Pancreas (tissue), 10 donors: Measurements from ENCODE around the gene ORM1. TPM values are rescaled to one million over a fixed set of nuclear protein-coding genes. Genes with fewer than 3 reads are reported as not detected.

Source experiments
- ATAC-seq, 4 donors: fragments of 200-7000 bp; cut with Tn5 transposase; one replicate each; pipeline versions ENCODE4 v1.8.0 to v1.9.1; 2020; ENCODE audit warnings: mild to moderate bottlenecking in 4 of 4, moderate library complexity in 4 of 4
- DNase-seq, 6 donors: peaks; one replicate each; pipeline ENCODE4 v3.0.0-alpha.2; 2020
- FAIRE-seq: peaks from 2 replicates; lab custom pipeline; 2012; peaks lifted over from hg19 to GRCh38; lab: Jason Lieb, UNC
- H3K27ac ChIP-seq, 4 donors: fragments of 200-600 bp; sonication (generic); 1 replicate in 3 of 4; 2 replicates in 1 of 4; pipeline versions ENCODE4 v1.5.0 to v1.8.0; 2020
- H3K27me3 ChIP-seq, 4 donors: fragments of 200-600 bp; one replicate each; pipeline ENCODE4 v1.8.0; 2021
- H3K36me3 ChIP-seq, 3 donors: fragments of 200-600 bp; sonication (generic) in 1 of 3; one replicate each; pipeline versions ENCODE4 v1.5.0 to v1.8.0; 2020 to 2021
- H3K4me1 ChIP-seq, 3 donors: fragments of 200-600 bp; one replicate each; pipeline ENCODE4 v1.8.0; 2021
- H3K4me3 ChIP-seq, 4 donors: fragments of 200-600 bp; sonication (generic) in 2 of 4; one replicate each; pipeline versions ENCODE4 v1.5.0 to v1.8.0; 2020 to 2021
- H3K9me3 ChIP-seq, 4 donors: fragments of 200-600 bp; one replicate each; pipeline ENCODE4 v1.8.0; 2021
- WGBS, 2 donors: extraction: QIAGEN DNeasy Blood & Tissue Kit; methylation state at CpG; one replicate each; pipeline ENCODE4 v1.1.7; 2013; 5-methylcytosine and 5-hydroxymethylcytosine counted together
- intact Hi-C, 3 donors: fragments of 100-400 bp; cut with DNase I; formaldehyde crosslinking; loops; one replicate each; pipeline versions ENCODE4 v1.11.1 to v1.14.2; 2022
- polyA plus RNA-seq, 2 donors: library from polyadenylated mRNA; stranded (reverse); fragments of 200-250 nt; gene quantifications; one replicate each; pipeline ENCODE4 v1.2.3, GENCODE V29; 2013
- total RNA-seq, 6 donors: library from RNA; stranded (reverse); fragmentation: NEBNext Ultra II Directional in 4 of 6; extraction: Animal tissue kit (Norgen Biotek cat#: 25700) in 4 of 6; gene quantifications; one replicate each; pipeline versions ENCODE4 v1.2.1 to v1.2.4, GENCODE V29; 2021 to 2023
- TF ChIP-seq, protein P1 (sequence below), 4 donors: fragments of 200-600 bp; sonication (generic) in 3 of 4; IDR thresholded peaks; one replicate each; pipeline versions ENCODE4 v1.5.0 to v1.8.0; 2021; ENCODE audit warnings: antibody characterized with exemption in 4 of 4
- donor health status: healthy with polysubstance abuse.
- donor health status: DM: no; HTN: no; CAD: no; lungs with moderate emphysema.
- donor health status: DM: no; HTN: no; CAD: no.
- donor health status: control.
- donor health status: control.
- donor health status: Bipolar disorder and iron deficiency.
- donor health status: DM: yes; HTN: yes; CAD: no.
- donor health status: DM: no; HTN: no; CAD: no.
- donor health status: DM: no; HTN: no; CAD: no.
- donor health status: DM: yes; HTN: yes; CAD: no.

The ORM1 gene
- total and polyA plus RNA-seq, 8 donors, result 0.38 to 10.2 (median 0.92) TPM; not detected in 3

DNA sequence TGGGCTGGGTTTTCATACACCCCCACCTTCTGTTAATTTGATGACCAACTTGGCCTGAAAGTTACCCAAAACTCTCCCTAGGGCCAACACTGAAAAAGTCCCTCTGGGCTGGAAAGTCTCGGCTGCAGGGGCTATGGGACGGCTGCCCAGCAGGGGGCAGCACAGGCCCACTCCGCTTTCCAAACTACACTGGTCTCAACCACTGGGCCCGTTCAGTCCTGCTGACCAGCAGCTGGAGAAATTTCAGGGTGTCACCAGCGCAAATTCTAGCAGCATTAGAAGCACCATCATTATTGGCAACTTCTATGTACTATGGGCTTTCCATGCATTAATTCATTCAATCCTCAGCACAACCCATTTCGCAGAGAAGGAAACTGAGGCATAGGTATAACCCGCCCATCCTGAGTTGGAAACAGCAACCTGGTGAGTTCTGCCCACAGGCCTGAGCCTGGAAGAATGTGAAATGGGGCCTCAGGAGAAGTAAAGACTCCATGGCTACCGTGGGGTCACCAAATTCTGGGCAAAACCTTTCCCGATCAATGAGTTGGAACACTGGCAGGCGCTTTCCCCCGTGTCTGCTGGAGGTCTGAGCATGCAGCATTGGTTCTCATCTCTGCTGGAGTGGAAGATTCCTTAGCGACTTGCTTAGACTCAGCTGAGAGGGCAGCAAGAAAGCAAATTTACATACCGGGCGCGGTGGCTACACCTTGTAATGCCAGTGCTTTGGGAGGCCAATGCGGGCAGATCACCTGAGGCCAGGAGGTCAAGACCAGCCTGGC lies 16.4 kb downstream of the ORM1 start:
- 84 to 86% methylated on average over 16 of the region's 16 CpGs for WGBS, 2 donors
- H3K36me3 ChIP-seq, result peaks cover 0 to 4% (median 0%) of the 10 kb centered on the region in 3 donors
- intact Hi-C loops, result no loop called here
- H3K9me3 ChIP-seq, result no peaks in the 10 kb centered on the region
- TF ChIP-seq, protein P1, sequence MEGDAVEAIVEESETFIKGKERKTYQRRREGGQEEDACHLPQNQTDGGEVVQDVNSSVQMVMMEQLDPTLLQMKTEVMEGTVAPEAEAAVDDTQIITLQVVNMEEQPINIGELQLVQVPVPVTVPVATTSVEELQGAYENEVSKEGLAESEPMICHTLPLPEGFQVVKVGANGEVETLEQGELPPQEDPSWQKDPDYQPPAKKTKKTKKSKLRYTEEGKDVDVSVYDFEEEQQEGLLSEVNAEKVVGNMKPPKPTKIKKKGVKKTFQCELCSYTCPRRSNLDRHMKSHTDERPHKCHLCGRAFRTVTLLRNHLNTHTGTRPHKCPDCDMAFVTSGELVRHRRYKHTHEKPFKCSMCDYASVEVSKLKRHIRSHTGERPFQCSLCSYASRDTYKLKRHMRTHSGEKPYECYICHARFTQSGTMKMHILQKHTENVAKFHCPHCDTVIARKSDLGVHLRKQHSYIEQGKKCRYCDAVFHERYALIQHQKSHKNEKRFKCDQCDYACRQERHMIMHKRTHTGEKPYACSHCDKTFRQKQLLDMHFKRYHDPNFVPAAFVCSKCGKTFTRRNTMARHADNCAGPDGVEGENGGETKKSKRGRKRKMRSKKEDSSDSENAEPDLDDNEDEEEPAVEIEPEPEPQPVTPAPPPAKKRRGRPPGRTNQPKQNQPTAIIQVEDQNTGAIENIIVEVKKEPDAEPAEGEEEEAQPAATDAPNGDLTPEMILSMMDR (IDR thresholded peaks at IDR 0.05), result peak in 3 of 4 donors; percentile 24 to 54 (median 45)
- DNase-seq (peak in 3 of 6 donors; percentile 11 to 68 (median 31)), ATAC-seq (peak in 3 of 4 donors; percentile 68 to 76 (median 72)), FAIRE-seq (no peak)
- no peaks in the 10 kb centered on the region for H3K4me1 ChIP-seq
- H3K4me3 ChIP-seq, result no peak overlapping the region
- H3K27me3 ChIP-seq, result no peaks in the 10 kb centered on the region
- no peak overlapping the region for H3K27ac ChIP-seq

DNA sequence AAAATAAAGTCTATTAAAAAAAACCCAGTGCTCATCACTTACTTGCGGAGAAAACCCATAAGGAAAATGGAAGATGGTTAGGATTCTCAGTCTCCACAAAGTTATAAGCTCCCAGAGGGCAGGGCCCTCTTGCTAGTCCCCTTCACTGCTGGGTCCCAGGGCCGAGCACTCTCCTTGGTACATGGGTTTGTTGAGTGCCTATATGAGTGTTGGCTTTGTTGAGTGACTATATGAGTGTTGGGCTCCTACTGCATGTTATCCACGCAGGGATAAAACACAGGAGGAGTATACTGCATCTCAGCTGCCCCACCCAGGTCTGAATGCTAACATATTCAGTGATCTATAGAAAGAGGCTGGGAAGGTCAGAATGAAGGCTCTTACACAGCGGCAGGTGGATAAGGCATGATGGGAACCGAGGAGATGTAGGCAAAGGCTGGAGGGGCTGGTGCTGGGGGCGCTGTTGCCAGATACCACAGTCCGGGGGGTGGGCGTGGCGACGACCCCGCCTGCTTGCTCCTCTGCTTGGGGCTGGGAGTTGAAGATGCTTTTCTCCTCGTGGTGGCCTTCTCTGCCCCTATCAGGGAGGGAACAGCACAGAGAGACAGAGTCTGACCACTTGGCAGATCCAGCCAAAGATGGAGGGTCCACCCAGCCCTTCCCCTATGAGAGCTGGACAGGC lies 18.4 kb downstream of the ORM1 start:
- DNase-seq (no peak), FAIRE-seq (no peak), ATAC-seq (no peak)
- peaks cover 0 to 4% (median 0%) of the 10 kb centered on the region in 3 donors for H3K36me3 ChIP-seq
- no peaks in the 10 kb centered on the region for H3K9me3 ChIP-seq
- TF ChIP-seq, protein P1 (IDR thresholded peaks at IDR 0.05), result no peak
- no peak overlapping the region for H3K27ac ChIP-seq
- 87 to 90% methylated on average over 12 of the region's 12 CpGs for WGBS, 2 donors
- no peak overlapping the region for H3K4me3 ChIP-seq
- no peaks in the 10 kb centered on the region for H3K27me3 ChIP-seq
- no peaks in the 10 kb centered on the region for H3K4me1 ChIP-seq
- intact Hi-C loops, result no loop called here

DNA sequence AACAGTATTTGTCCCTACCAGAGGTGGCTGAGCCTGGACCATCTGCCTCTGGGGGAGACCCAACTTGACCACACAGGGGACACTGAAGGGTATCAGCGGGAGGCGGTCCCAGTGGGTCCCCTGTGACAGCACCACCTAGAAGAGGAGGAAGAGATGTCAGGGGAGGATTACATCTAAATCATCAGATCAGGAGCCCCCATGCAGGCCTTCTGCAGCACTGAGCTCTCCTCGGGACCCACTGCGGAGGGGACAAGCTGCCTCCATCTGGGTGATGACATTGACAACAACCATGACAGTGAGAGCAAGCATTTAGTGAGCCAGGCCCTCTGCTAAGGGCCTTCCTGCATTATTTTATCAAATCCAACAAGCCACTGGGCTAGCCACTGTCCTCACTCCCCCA lies 19.1 kb downstream of the ORM1 start:
- Histone ChIP-seq H3K4me1 (no peaks in the 10 kb centered on the region), H3K36me3 (peaks cover 0 to 4% (median 0%) of the 10 kb centered on the region in 3 donors), H3K27ac (no peak overlapping the region), H3K9me3 (no peaks in the 10 kb centered on the region), H3K27me3 (no peaks in the 10 kb centered on the region), H3K4me3 (no peak overlapping the region)
- 89 to 95% methylated on average over 4 of the region's 4 CpGs for WGBS, 2 donors
- DNase-seq (no peak), ATAC-seq (no peak), FAIRE-seq (no peak)
- intact Hi-C loops, result no loop called here
- TF ChIP-seq, protein P1 (IDR thresholded peaks at IDR 0.05), result no peak

- Histone ChIP-seq H3K9me3 (no peaks in the 10 kb centered on the region), H3K36me3 (peaks cover 0 to 4% (median 0%) of the 10 kb centered on the region in 3 donors), H3K4me3 (no peak overlapping the region), H3K27me3 (no peaks in the 10 kb centered on the region), H3K27ac (no peak overlapping the region), H3K4me1 (no peaks in the 10 kb centered on the region)
- intact Hi-C loops, result no loop called here
- FAIRE-seq (no peak), ATAC-seq (no peak), DNase-seq (no peak)
- 79 to 93% methylated on average over 5 of the region's 5 CpGs for WGBS, 2 donors
- TF ChIP-seq, protein P1 (IDR thresholded peaks at IDR 0.05), result no peak
Observed at GRCh38 chr9:114342755-114343440, 20.0 kb downstream of the ORM1 start.
